GM18505 (cell line): ENCODE data around the gene NINJ2.
"Not testable (repeated sequence)": the region's sequence is repeated elsewhere in the genome, so short reads cannot be mapped to it uniquely, and the experiment has no call there.

Source experiments
- ATAC-seq: cut with Tn5 transposase; IDR thresholded peaks from one replicate; pipeline ENCODE4 v1.9.1; 2021; ENCODE audit not compliant: unreplicated experiment
- POLR2A ChIP-seq: IDR thresholded peaks from 4 replicates; pipeline ENCODE4 v1.6.1; 2011; ENCODE audit warnings: borderline replicate concordance; ENCODE audit not compliant: insufficient read depth, insufficient read length; ENCODE audit errors: extremely low read depth

The NINJ2 gene, protein sequence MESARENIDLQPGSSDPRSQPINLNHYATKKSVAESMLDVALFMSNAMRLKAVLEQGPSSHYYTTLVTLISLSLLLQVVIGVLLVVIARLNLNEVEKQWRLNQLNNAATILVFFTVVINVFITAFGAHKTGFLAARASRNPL

GRCh38 chr12:663293-663871 lies at the start of gene NINJ2:
TSS of gene NINJ2 (minus strand) at chr12:663445. CDS start at chr12:663360, 85 bp downstream.
- ATAC-seq: no peak
- TF ChIP-seq POLR2A: no peak

DNA sequence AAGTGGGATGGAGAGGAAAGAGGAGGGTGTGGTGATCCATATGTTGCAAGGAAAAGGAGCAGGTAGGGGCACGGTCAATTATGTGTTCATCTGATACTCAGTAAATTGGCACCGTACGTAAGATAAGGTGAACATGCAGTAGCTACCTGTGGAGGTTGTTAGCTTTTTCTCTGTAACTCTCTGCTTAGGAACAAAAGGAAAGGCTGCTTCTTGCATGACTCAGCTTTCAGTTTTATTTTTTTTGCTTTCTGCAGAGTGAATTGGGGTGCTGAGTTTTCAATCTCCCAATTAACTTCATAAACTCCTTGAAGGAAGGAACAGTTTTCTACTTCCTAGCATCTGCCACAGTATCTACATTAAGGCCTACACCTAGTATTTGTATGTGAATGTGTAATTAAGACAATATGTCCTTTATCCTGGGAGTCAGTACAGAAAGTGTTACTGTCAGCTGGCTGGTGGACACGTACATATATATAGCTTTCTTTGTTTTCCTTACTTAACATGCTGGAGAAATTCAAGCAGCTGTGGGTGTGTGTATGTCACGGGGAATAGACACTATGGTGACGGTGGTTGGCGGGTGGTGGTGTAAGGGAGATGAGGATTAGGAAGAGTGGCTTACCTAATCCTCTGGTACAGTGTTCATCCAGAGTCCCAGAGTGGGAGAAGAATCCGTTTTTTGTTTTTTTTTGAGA lies 49.1 kb upstream of the NINJ2 start:
- ATAC-seq: no peak
- TF ChIP-seq POLR2A: no peak

GRCh38 chr12:709455-710020 lies 46.3 kb upstream of the NINJ2 start:
- ATAC-seq: no peak
- no peak for TF ChIP-seq POLR2A

GRCh38 chr12:708084-708483 lies 44.8 kb upstream of the NINJ2 start:
- ATAC-seq: not testable (repeated sequence)

DNA sequence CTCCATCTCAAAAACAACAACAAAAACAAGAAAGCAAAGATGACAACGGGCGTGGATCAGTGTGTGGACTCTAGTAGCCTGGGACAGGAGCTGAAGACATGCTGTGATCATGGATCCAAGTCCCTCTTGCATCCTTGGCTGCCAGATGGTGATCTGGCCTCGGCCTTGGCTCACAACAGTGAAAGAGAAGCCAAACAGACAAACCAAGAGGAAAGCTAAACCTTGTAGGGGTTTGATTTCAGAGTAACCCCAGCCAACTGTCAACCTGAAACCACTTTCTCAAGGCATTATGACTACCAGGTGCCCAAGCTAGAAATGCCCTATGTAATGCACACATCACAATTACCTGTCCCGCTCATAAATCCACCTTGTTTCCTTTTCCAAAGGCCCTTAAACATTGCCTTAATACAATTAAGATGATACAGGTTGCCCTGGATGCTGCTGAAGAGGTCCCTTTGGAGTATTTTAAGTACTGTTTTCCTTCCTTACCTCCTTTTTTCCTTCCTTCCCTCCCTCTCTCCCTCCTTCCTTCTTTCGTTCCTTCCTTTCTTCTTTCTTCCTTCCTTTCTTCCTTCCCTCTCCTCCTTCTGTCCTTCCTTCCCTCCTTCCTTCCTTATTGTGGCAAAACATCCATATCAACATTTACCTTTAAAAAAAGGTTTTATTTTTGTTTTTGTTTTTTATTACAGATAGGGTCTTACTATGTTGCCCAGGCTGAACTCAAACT lies 41.4 kb upstream of the NINJ2 start:
- ATAC-seq: no peak
- TF ChIP-seq POLR2A: no peak

DNA sequence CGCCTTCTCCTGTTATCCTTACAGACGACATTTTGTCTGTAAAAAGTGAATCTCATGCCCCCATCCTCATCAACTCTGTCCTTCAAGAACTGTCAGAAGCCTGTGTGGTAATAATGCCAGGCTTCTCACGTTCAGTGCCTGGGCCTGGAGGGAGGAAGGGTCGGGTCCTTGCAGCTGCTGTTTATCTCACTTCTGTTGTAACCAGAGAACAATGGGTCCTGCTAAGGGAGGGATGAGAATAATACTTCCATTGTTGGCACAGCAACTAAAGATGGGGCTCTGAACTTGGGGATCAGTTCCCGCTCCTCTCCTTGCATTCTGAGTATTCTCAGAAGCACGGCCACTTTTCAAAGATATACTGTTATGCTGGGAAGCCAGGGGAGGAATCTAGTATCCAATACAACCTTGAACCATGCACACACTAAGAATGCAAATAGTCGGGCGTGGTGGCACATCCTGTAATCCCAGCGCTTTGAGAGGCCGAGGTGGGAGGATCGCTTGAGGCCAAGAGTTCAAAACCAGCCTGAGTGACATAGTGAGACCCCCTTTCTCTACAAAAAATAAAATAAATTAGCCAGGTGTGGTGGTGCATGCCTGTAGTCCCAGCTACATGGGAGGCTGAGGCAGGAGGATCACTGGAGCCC lies 38.8 kb upstream of the NINJ2 start:
- ATAC-seq: no peak
- TF ChIP-seq POLR2A: no peak

DNA sequence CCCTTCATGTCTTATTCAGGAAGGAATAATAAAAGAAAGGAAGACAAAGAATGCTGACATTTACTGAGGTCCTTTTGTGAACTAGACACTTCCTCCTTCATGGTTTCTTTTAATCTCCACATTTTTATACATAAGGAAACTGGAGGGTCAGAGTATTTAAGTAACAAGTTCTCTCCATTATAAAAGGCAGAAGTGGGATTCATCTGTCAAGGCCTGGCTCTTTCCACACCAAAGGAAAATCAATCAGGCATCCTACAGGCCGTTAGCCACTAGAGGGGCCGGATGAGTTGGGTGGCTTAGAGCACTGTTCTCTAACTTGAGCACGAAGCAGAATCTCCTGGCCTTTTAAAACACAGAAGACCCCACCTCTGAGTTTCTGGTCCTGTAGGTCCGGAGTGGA lies 36.8 kb upstream of the NINJ2 start:
- no peak for ATAC-seq
- TF ChIP-seq POLR2A: no peak

DNA sequence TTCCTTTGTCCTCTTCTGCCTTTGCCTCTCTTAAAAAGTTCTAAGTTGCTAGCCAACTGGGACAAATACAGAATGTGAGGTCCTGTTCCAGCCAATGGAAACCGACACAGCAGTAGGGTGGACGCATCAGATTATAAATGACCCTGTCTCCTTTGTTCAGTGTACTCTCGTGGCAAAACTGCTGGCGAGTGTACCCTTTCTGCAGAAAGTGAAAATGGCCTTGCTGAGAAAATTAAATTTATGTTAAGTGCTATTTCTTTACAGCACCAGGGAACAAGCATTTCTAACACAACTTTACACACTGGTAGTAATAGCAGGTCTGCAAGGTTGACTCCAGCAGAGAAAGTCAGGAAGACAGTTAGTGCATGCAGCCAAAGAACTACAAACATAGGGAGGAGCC lies 35.0 kb upstream of the NINJ2 start:
- ATAC-seq: not testable (repeated sequence)

DNA sequence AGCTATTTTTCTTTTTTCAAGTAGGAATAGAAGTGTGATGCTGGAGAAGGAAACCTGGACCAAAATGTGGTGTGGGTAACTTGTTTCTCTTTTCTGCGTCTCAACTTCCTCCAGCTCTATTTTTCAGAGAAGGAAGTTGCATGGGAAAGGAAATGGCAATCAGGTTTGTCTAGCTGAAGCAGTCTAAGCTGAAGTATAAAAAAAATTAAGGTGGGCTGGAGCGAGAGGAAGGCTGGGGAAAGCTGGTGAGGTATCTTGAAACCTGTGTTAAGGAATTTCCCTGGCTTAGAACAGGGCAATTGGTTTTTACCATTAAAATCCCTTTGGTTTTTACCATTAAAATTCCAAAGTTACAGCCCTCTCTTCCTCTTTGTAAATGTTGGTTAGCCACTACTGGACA lies 34.2 kb upstream of the NINJ2 start:
- no peak for TF ChIP-seq POLR2A
- no peak for ATAC-seq

DNA sequence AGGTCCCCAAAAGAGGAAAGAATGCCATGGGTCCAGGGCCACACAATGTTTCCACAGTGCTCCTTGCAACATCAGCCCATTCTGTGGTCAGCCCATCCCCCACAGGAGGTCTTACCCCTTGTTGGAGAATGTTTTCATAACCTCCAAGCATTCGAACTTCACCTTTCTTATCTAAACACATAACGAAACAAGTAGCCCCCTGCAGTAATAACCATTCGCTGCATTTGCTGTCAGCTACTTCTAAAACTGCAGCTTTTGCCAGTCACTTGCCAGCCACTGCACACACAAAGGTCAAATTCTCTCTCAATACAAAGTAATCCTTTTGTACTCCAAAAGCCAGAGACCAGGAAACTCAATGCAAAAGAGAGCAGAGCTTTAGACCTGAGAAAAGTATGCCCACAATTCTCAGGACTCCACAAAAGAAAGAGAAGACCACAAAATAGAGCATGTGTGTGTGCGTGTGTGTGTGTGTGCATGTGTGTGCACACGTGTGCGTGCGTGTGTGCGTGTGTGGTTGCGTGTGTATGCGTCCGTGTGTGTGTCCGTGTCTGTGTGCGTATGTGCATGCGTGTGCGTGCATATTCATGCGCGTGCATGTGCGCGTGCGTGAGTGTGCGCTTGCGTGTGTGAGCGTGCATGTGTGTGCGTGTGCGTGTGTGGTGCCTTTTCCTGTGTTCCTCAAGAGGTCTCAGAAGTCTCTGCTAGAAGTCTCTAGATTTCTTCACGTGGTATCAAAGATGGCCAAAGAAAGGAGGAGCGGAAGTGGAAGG lies 31.7 kb upstream of the NINJ2 start:
- TF ChIP-seq POLR2A: no peak
- no peak for ATAC-seq

DNA sequence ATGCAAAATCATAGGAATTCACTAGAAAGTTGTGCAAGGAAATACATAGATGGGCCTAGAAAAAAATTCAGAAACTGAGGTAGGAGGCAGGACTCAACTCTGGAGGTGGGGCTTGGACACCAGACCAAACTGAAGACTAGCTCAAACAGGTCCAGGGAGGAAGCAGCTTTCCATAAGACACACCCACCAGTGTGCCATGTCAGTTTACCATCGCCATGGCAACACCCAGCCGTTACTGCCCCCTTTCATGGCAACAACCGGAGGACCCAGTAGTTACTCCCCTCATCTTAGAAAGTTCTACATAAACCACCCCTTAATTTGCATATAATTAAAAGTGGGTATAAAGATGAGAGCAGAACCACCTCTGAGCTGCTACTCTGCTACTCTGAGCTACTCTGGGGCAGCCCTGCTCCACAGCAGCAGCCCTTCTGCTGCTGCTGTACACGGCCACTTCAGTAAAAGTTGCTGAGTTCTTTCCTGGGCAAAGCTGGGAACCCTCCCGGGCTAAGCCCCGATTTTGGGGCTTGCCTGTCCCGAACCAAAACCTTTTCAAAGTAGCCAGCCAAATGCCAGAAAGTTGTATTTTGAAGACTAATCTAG lies 30.8 kb upstream of the NINJ2 start:
- ATAC-seq: no peak
- no peak for TF ChIP-seq POLR2A

DNA sequence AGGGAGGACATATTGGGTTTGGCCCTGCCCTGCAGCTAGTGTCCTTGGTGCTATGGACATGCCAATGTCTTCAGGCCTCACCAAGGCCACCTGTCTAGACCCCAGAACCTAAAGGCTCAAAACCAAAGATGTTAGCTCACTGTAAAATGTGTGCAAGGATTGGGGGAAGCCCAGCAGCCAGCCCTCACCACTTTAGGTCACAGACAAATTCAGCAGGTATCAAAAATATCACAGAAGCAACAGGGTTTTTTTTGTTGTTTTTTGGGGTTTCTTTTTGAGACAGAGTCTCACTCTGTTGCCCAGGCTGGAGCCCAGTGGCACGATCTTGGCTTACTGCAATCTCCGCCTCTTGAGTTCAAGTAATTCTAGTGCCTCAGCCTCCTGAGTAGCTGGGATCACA lies 29.0 kb upstream of the NINJ2 start:
- no peak for TF ChIP-seq POLR2A
- ATAC-seq: no peak
